Panc1 (cell line): ENCODE measurements around the gene MT1HL1. TPM values are rescaled to one million over a fixed set of nuclear protein-coding genes. Genes with fewer than 3 reads are reported as not detected.

Source experiments
- ATAC-seq: fragments of 200-7000 bp; cut with Tn5 transposase; 2 replicates; pipeline ENCODE4 v1.9.1; 2020; ENCODE audit warnings: mild to moderate bottlenecking, moderate library complexity
- BruUV-seq: library from RNA; stranded (reverse); fragments of 400-500 nt; replicated peaks from 2 replicates; lab custom pipeline; 2021; lab: Mats Ljungman, UMichigan
- CTCF ChIA-PET: fragments of 300-600 bp; sonication (Branson Sonifier 250); formaldehyde crosslinking; loops from one replicate; lab custom pipeline; 2022; ENCODE audit warnings: antibody characterized with exemption; lab: Charles Lee
- POLR2A ChIA-PET: fragments of 300-600 bp; sonication (Branson Sonifier 250); formaldehyde crosslinking; loops from one replicate; lab custom pipeline; 2022; ENCODE audit warnings: antibody characterized with exemption; lab: Charles Lee
- DNase-seq: peaks from one replicate; pipeline ENCODE4 v3.0.0-alpha.2; 2010; ENCODE audit warnings: low read depth, low spot score
- H3K27ac ChIP-seq: 2 replicates; pipeline ENCODE4 v1.5.1; 2011; ENCODE audit warnings: mild to moderate bottlenecking, low read length, inconsistent platforms
- H3K27me3 ChIP-seq: fragments of 200-500 bp; sonication (Bioruptor generic); 2 replicates; pipeline ENCODE4 v1.6.0; 2014; ENCODE audit warnings: low read length, inconsistent platforms; ENCODE audit not compliant: control insufficient read depth, insufficient read depth
- H3K36me3 ChIP-seq: fragments of 200-500 bp; sonication (Bioruptor generic); 2 replicates; pipeline ENCODE4 v1.5.1; 2014; ENCODE audit warnings: inconsistent platforms, mild to moderate bottlenecking, low read length, moderate library complexity; ENCODE audit not compliant: control insufficient read depth, insufficient read depth
- H3K4me1 ChIP-seq: 2 replicates; pipeline ENCODE4 v1.5.1; 2011; ENCODE audit warnings: inconsistent platforms, mild to moderate bottlenecking, low read length, moderate library complexity; ENCODE audit not compliant: control insufficient read depth, insufficient read depth
- H3K4me3 ChIP-seq, 2 experiments: 2 replicates each; pipeline ENCODE4 v1.5.1; 2011 to 2012; ENCODE audit warnings: low read depth in 2 of 2, low read length in 2 of 2, mild to moderate bottlenecking in 2 of 2, inconsistent platforms in 1 of 2, moderate library complexity in 1 of 2
- H3K9me3 ChIP-seq: fragments of 200-500 bp; sonication (Bioruptor generic); 2 replicates; pipeline ENCODE4 v1.5.1; 2014; ENCODE audit warnings: low read depth, mild to moderate bottlenecking, inconsistent platforms, low read length, moderate library complexity; ENCODE audit not compliant: control insufficient read depth, insufficient read depth
- CTCF ChIP-seq: fragments of 450-650 bp; IDR thresholded peaks from 2 replicates; pipeline ENCODE4 v1.5.1; 2017; ENCODE audit warnings: mild to moderate bottlenecking
- POLR2AphosphoS5 ChIP-seq: IDR thresholded peaks from 2 replicates; pipeline ENCODE4 v1.6.1; 2012; ENCODE audit warnings: mild to moderate bottlenecking, low read depth, low read length, moderate library complexity
- SIN3A ChIP-seq: IDR thresholded peaks from 2 replicates; pipeline ENCODE4 v1.6.1; 2012; ENCODE audit warnings: low read depth, mild to moderate bottlenecking, low read length, moderate library complexity, borderline replicate concordance; ENCODE audit not compliant: insufficient read depth
- TCF7L2 ChIP-seq: IDR thresholded peaks from 2 replicates; pipeline ENCODE4 v1.6.1; 2011; ENCODE audit warnings: mild to moderate bottlenecking, low read depth, low read length, inconsistent platforms
- in situ Hi-C: cut with HindIII; loops from 2 replicates; pipeline ENCODE4 v1.10.0; 2016; ENCODE audit warnings: low sequenced_read_pairs, low pct_unique_long_range_greater_than_20kb
- intact Hi-C: fragments of 100-400 bp; cut with micrococcal nuclease; formaldehyde crosslinking; loops from one replicate; pipeline ENCODE4 v1.10.0; 2022; ENCODE audit not compliant: unreplicated experiment
- total RNA-seq: library from RNA; stranded (reverse); gene quantifications from one replicate; pipeline ENCODE4 v1.2.1, GENCODE V29; 2021; ENCODE audit not compliant: unreplicated experiment
- TF ChIP-seq, protein P1 (sequence below), 2 experiments: IDR thresholded peaks; 2 replicates each; pipeline ENCODE4 v1.6.1; 2011 to 2012; ENCODE audit warnings: low read depth in 2 of 2, control low read depth in 1 of 2, low read length in 1 of 2, mild to moderate bottlenecking in 1 of 2, moderate library complexity in 1 of 2; ENCODE audit not compliant: insufficient read depth in 1 of 2

Gene MT1HL1
- total RNA-seq, 1 experiment from 2014 or later = not detected

GRCh38 chr1:236994450-236994849, 9.8 kb downstream of the MT1HL1 start:
- BruUV-seq = no TSS peak
- Histone ChIP-seq H3K27ac (no peak overlapping the region), H3K4me3 (no peak overlapping the region), H3K4me1 (no peaks in the 10 kb centered on the region), H3K36me3 (no peaks in the 10 kb centered on the region), H3K27me3 (no peaks in the 10 kb centered on the region), H3K9me3 (no peaks in the 10 kb centered on the region)
- no peak for TF ChIP-seq CTCF
- no peak for TF ChIP-seq SIN3A
- no peak for TF ChIP-seq TCF7L2
- TF ChIP-seq POLR2AphosphoS5 = no peak
- TF ChIP-seq, protein P1, sequence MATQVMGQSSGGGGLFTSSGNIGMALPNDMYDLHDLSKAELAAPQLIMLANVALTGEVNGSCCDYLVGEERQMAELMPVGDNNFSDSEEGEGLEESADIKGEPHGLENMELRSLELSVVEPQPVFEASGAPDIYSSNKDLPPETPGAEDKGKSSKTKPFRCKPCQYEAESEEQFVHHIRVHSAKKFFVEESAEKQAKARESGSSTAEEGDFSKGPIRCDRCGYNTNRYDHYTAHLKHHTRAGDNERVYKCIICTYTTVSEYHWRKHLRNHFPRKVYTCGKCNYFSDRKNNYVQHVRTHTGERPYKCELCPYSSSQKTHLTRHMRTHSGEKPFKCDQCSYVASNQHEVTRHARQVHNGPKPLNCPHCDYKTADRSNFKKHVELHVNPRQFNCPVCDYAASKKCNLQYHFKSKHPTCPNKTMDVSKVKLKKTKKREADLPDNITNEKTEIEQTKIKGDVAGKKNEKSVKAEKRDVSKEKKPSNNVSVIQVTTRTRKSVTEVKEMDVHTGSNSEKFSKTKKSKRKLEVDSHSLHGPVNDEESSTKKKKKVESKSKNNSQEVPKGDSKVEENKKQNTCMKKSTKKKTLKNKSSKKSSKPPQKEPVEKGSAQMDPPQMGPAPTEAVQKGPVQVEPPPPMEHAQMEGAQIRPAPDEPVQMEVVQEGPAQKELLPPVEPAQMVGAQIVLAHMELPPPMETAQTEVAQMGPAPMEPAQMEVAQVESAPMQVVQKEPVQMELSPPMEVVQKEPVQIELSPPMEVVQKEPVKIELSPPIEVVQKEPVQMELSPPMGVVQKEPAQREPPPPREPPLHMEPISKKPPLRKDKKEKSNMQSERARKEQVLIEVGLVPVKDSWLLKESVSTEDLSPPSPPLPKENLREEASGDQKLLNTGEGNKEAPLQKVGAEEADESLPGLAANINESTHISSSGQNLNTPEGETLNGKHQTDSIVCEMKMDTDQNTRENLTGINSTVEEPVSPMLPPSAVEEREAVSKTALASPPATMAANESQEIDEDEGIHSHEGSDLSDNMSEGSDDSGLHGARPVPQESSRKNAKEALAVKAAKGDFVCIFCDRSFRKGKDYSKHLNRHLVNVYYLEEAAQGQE (IDR thresholded peaks at IDR 0.05; ENCODE audit: insufficient read depth in 1 of 2, low read depth in 2 of 2, low read length in 1 of 2) = no peak
- in situ Hi-C loops (no loop called here), intact Hi-C loops (no loop called here)
- ATAC-seq (no peak), DNase-seq (no peak)
- ChIA-PET POLR2A (no interaction called here), CTCF (no interaction called here)

DNA sequence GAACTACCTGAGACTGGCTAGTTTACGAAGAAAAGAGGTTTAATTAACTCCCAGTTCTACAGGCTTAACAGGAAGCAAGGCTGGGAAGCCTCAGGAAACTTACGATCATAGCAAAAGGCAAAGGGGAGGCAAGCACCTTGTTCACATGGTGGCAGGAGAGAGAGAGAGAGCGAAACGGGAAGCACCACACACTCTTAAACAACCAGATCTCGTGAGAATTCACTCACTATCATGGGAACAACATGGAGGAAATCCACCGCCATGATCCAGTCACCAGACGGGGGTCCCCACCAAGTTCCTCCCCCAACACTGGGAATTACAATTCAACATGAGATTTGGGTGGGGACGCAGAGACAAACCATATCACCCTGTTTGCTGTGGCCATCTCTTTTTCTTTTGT, 11.8 kb downstream of the MT1HL1 start:
- Histone ChIP-seq H3K36me3 (no peaks in the 10 kb centered on the region), H3K27ac (no peak overlapping the region), H3K27me3 (no peaks in the 10 kb centered on the region), H3K4me1 (no peaks in the 10 kb centered on the region), H3K9me3 (no peaks in the 10 kb centered on the region), H3K4me3 (no peak overlapping the region)
- CTCF ChIA-PET = interaction anchor here (0.6 kb wide), 1 partner anchor 480 kb away, joined by 4 read pairs; no protein-coding TSS in a partner anchor
- ATAC-seq (no peak), DNase-seq (no peak)
- intact Hi-C loops = no loop called here
- no TSS peak for BruUV-seq
- POLR2A ChIA-PET = no interaction called here
- in situ Hi-C loops = no loop called here
- TF ChIP-seq SIN3A (no peak), TCF7L2 (no peak), POLR2AphosphoS5 (no peak), CTCF (no peak)
- TF ChIP-seq, protein P1 (IDR thresholded peaks at IDR 0.05; ENCODE audit: insufficient read depth in 1 of 2, low read depth in 2 of 2, low read length in 1 of 2) = no peak
